Adipocyte (in vitro differentiated cells): ENCODE data around the gene TRIM71.

Experiments
- DNase-seq: peaks from one replicate; pipeline ENCODE4 v3.0.0-alpha.2; 2015; ENCODE audit warnings: low read depth
- H3K27me3 ChIP-seq: replicated peaks from 2 replicates; pipeline ENCODE4 v1.7.0; 2013; ENCODE audit warnings: mild to moderate bottlenecking, low read length, moderate library complexity; ENCODE audit not compliant: control insufficient read depth, insufficient read depth
- H3K36me3 ChIP-seq: 2 replicates; pipeline ENCODE4 v1.7.0; 2013; ENCODE audit warnings: low read length, mild to moderate bottlenecking, moderate library complexity; ENCODE audit not compliant: control insufficient read depth, insufficient read depth, severe bottlenecking
- H3K4me1 ChIP-seq: 2 replicates; pipeline ENCODE4 v1.7.0; 2013; ENCODE audit warnings: mild to moderate bottlenecking, low read length, moderate library complexity; ENCODE audit not compliant: control insufficient read depth, insufficient read depth
- H3K4me3 ChIP-seq: 2 replicates; pipeline ENCODE4 v1.7.0; 2013; ENCODE audit warnings: mild to moderate bottlenecking, low read length, moderate library complexity
- H3K9ac ChIP-seq: 2 replicates; pipeline ENCODE4 v1.7.0; 2013; ENCODE audit warnings: mild to moderate bottlenecking, low read length, moderate library complexity
- H3K9me3 ChIP-seq: 2 replicates; pipeline ENCODE4 v1.7.0; 2013; ENCODE audit warnings: mild to moderate bottlenecking, low read length, moderate library complexity; ENCODE audit not compliant: control insufficient read depth

TRIM71 gene

GRCh38 chr3:32869513-32870047 lies 51.8 kb downstream of the TRIM71 start:
- DNase-seq: no peak
- Histone ChIP-seq H3K9me3 (no peaks in the 10 kb centered on the region), H3K4me1 (peaks cover 27% of the 10 kb centered on the region), H3K9ac (no peak overlapping the region), H3K4me3 (no peak overlapping the region), H3K27me3 (peaks cover 5% of the 10 kb centered on the region), H3K36me3 (no peaks in the 10 kb centered on the region)

- Histone ChIP-seq H3K27me3 (peaks cover 5% of the 10 kb centered on the region), H3K9ac (no peak overlapping the region), H3K4me3 (no peak overlapping the region), H3K9me3 (no peaks in the 10 kb centered on the region), H3K36me3 (no peaks in the 10 kb centered on the region), H3K4me1 (peaks cover 24% of the 10 kb centered on the region)
- DNase-seq: no peak
Measured at GRCh38 chr3:32870373-32871095, 52.7 kb downstream of the TRIM71 start.

- Histone ChIP-seq H3K9me3 (no peaks in the 10 kb centered on the region), H3K4me3 (no peak overlapping the region), H3K4me1 (peaks cover 30% of the 10 kb centered on the region), H3K36me3 (no peaks in the 10 kb centered on the region), H3K27me3 (peaks cover 5% of the 10 kb centered on the region), H3K9ac (no peak overlapping the region)
- no peak for DNase-seq
Measured at GRCh38 chr3:32871273-32871672, 53.5 kb downstream of the TRIM71 start.

- Histone ChIP-seq H3K9ac (peak overlapping the region; percentile 5), H3K4me3 (no peak overlapping the region), H3K27me3 (peaks cover 5% of the 10 kb centered on the region), H3K4me1 (peaks cover 34% of the 10 kb centered on the region), H3K36me3 (no peaks in the 10 kb centered on the region), H3K9me3 (no peaks in the 10 kb centered on the region)
- DNase-seq: peak; percentile 55
Measured at GRCh38 chr3:32872487-32873382, 54.9 kb downstream of the TRIM71 start.

GRCh38 chr3:32873531-32874130 lies 55.8 kb downstream of the TRIM71 start:
- Histone ChIP-seq H3K4me1 (peaks cover 34% of the 10 kb centered on the region), H3K36me3 (no peaks in the 10 kb centered on the region), H3K9me3 (no peaks in the 10 kb centered on the region), H3K27me3 (peaks cover 5% of the 10 kb centered on the region), H3K4me3 (no peak overlapping the region), H3K9ac (peak overlapping the region; percentile 5)
- DNase-seq: no peak

GRCh38 chr3:32876920-32877319 lies 59.1 kb downstream of the TRIM71 start:
- DNase-seq: no peak
- Histone ChIP-seq H3K9ac (no peak overlapping the region), H3K4me3 (no peak overlapping the region), H3K36me3 (no peaks in the 10 kb centered on the region), H3K27me3 (peaks cover 5% of the 10 kb centered on the region), H3K4me1 (peaks cover 42% of the 10 kb centered on the region), H3K9me3 (no peaks in the 10 kb centered on the region)

- no peaks in the 10 kb centered on the region for H3K36me3 ChIP-seq
Measured at GRCh38 chr3:32877598-32877997, 59.8 kb downstream of the TRIM71 start.

GRCh38 chr3:32880225-32880624 lies 62.4 kb downstream of the TRIM71 start:
- no peak overlapping the region for H3K9ac ChIP-seq
- peaks cover 3% of the 10 kb centered on the region for H3K27me3 ChIP-seq
- no peaks in the 10 kb centered on the region for H3K9me3 ChIP-seq
- H3K4me3 ChIP-seq: no peak overlapping the region
- H3K4me1 ChIP-seq: peaks cover 21% of the 10 kb centered on the region
- no peaks in the 10 kb centered on the region for H3K36me3 ChIP-seq
- peak; percentile 73 for DNase-seq

More at GRCh38 chr3:32877598-32877997, 59.8 kb downstream of the TRIM71 start:
- H3K9me3 ChIP-seq: no peaks in the 10 kb centered on the region
- peaks cover 38% of the 10 kb centered on the region for H3K4me1 ChIP-seq
- H3K9ac ChIP-seq: no peak overlapping the region
- peaks cover 2% of the 10 kb centered on the region for H3K27me3 ChIP-seq
- DNase-seq: no peak
- no peak overlapping the region for H3K4me3 ChIP-seq

GRCh38 chr3:32881624-32882023 lies 63.8 kb downstream of the TRIM71 start:
- Histone ChIP-seq H3K36me3 (no peaks in the 10 kb centered on the region), H3K27me3 (peaks cover 4% of the 10 kb centered on the region), H3K4me3 (no peak overlapping the region), H3K9ac (no peak overlapping the region), H3K9me3 (no peaks in the 10 kb centered on the region), H3K4me1 (peaks cover 8% of the 10 kb centered on the region)
- no peak for DNase-seq

GRCh38 chr3:32882189-32882588 lies 64.4 kb downstream of the TRIM71 start:
- no peak for DNase-seq
- no peak overlapping the region for H3K9ac ChIP-seq
- H3K9me3 ChIP-seq: no peaks in the 10 kb centered on the region
- peaks cover 7% of the 10 kb centered on the region for H3K4me1 ChIP-seq
- no peaks in the 10 kb centered on the region for H3K36me3 ChIP-seq
- peaks cover 4% of the 10 kb centered on the region for H3K27me3 ChIP-seq
- no peak overlapping the region for H3K4me3 ChIP-seq

- no peak for DNase-seq
- H3K27me3 ChIP-seq: peaks cover 4% of the 10 kb centered on the region
- no peak overlapping the region for H3K9ac ChIP-seq
- H3K36me3 ChIP-seq: no peaks in the 10 kb centered on the region
- peaks cover 7% of the 10 kb centered on the region for H3K4me1 ChIP-seq
- H3K4me3 ChIP-seq: no peak overlapping the region
- H3K9me3 ChIP-seq: no peaks in the 10 kb centered on the region
Measured at GRCh38 chr3:32882603-32883025, 64.8 kb downstream of the TRIM71 start.
